NT2/D1 (cell line): ENCODE data around the gene ARL6IP5.

Experiments used
- YY1 ChIP-seq: IDR thresholded peaks from 2 replicates; pipeline ENCODE4 v1.6.1; 2011; ENCODE audit not compliant: insufficient read length, insufficient read depth
- ZNF274 ChIP-seq: IDR thresholded peaks from 2 replicates; pipeline ENCODE4 v1.6.1; 2011; ENCODE audit warnings: mild to moderate bottlenecking, low read depth, low read length

DNA sequence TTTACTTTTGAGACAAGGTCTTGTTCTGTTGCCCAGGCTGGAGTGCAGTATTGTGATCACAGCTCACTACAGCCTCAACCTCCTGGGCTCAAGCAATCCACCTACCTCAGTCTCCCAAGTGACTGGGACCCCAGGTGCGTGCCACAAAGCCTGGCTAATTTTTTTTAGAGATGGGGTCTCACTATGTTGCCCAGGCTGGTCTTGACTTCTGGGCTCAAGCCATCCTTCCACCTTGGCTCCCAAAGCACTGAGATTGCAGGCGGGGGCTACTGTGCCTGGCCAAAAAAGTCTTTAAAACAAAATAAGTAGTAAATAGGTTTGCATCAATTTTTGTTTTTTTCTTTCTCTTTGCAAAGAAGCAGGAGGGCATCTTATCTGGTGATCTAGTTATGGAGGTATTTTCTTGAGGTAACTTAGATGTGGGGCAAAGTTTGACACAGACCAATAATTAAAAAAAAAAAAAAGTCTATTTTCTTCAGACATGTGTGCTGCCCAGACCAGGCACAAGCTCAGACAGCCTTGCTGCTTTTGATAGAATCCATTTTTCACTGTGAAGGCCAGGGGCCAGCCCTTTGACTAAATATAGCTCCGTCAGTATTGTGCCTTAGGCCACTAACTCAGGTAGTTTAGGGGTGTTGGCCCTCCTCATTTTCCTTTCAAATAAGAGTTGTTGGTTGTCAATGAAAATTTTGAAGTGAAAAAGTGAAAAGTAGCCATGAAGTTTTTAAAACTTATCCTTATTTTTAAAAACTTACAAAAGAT lies 2.5 kb downstream of the ARL6IP5 start:
- TF ChIP-seq YY1 (no peak), ZNF274 (no peak)
